SH-SY5Y (cell line): ENCODE data around the gene PPARG.

ENCODE experiments used
- GATA2 ChIP-seq: IDR thresholded peaks from 2 replicates; pipeline ENCODE4 v1.6.1; 2011; ENCODE audit warnings: mild to moderate bottlenecking, low read depth, low read length
- GATA3 ChIP-seq: IDR thresholded peaks from 2 replicates; pipeline ENCODE4 v1.6.1; 2011; ENCODE audit warnings: low read depth, mild to moderate bottlenecking, low read length, moderate library complexity

Gene PPARG

GRCh38 chr3:12296511-12296910 is 7.6 kb downstream of the PPARG start:
- TF ChIP-seq GATA2 (no peak), GATA3 (no peak)

- TF ChIP-seq GATA3 (no peak), GATA2 (no peak)
Measured at GRCh38 chr3:12299026-12299425, 10.2 kb downstream of the PPARG start.

GRCh38 chr3:12300137-12300536 is 11.3 kb downstream of the PPARG start:
- no peak for TF ChIP-seq GATA3
- no peak for TF ChIP-seq GATA2

GRCh38 chr3:12301031-12301430 is 12.2 kb downstream of the PPARG start:
- TF ChIP-seq GATA3 (no peak), GATA2 (no peak)

- TF ChIP-seq GATA3 (no peak), GATA2 (no peak)
Measured at GRCh38 chr3:12301513-12301912, 12.6 kb downstream of the PPARG start.

GRCh38 chr3:12302564-12302963 is 13.7 kb downstream of the PPARG start:
- TF ChIP-seq GATA3: no peak

GRCh38 chr3:12303534-12303933 is 14.7 kb downstream of the PPARG start:
- TF ChIP-seq GATA2 (no peak), GATA3 (no peak)

GRCh38 chr3:12303993-12304392 is 15.1 kb downstream of the PPARG start:
- TF ChIP-seq GATA3 (no peak), GATA2 (no peak)

- no peak for TF ChIP-seq GATA3
Measured at GRCh38 chr3:12307136-12307535, 18.3 kb downstream of the PPARG start.

- TF ChIP-seq GATA3: no peak
- no peak for TF ChIP-seq GATA2
Measured at GRCh38 chr3:12308517-12308916, 19.6 kb downstream of the PPARG start.

GRCh38 chr3:12309716-12310115 is 20.8 kb downstream of the PPARG start:
- TF ChIP-seq GATA3 (no peak), GATA2 (no peak)

GRCh38 chr3:12312010-12312409 is 23.1 kb downstream of the PPARG start:
- TF ChIP-seq GATA3: no peak
- TF ChIP-seq GATA2: no peak

- TF ChIP-seq GATA3: no peak
- no peak for TF ChIP-seq GATA2
Measured at GRCh38 chr3:12313519-12313918, 24.6 kb downstream of the PPARG start.

GRCh38 chr3:12316253-12316652 is 27.4 kb downstream of the PPARG start:
- TF ChIP-seq GATA2: no peak
- no peak for TF ChIP-seq GATA3

GRCh38 chr3:12316729-12317351 is 28.0 kb downstream of the PPARG start:
- TF ChIP-seq GATA3: no peak

GRCh38 chr3:12317914-12318313 is 29.0 kb downstream of the PPARG start:
- no peak for TF ChIP-seq GATA2
- TF ChIP-seq GATA3: no peak
